IMR-90 (cell line): ENCODE results near the gene OR1F1. TPM values are rescaled to one million over a fixed set of nuclear protein-coding genes. Genes with fewer than 3 reads are reported as not detected.

Experiments used
- ATAC-seq: fragments of 200-7000 bp; cut with Tn5 transposase; 2 replicates; pipeline ENCODE4 v1.9.1; 2020; ENCODE audit warnings: low read depth, mild to moderate bottlenecking, moderate library complexity
- BruUV-seq: library from RNA; stranded (reverse); fragments of 400-500 nt; replicated peaks from 2 replicates; lab custom pipeline; 2021; lab: Mats Ljungman, UMichigan
- CTCF ChIA-PET: fragments of 300-600 bp; formaldehyde crosslinking; extraction: SDS; loops from one replicate; lab custom pipeline; 2021; ENCODE audit warnings: antibody characterized with exemption; lab: Yijun Ruan, JAX
- POLR2A ChIA-PET: fragments of 300-600 bp; sonication (Branson Sonifier 250); formaldehyde crosslinking; loops from one replicate; lab custom pipeline; 2022; ENCODE audit warnings: antibody characterized with exemption; ENCODE audit not compliant: unreplicated experiment; lab: Charles Lee
- DNase-seq: peaks from one replicate; pipeline ENCODE4 v3.0.0; 2013
- H2AFZ ChIP-seq: replicated peaks from 2 replicates; pipeline ENCODE3; 2013; ENCODE audit warnings: low read length, mild to moderate bottlenecking; ENCODE audit not compliant: poor library complexity
- H2AK5ac ChIP-seq: 2 replicates; pipeline ENCODE4 v1.6.1; 2013; ENCODE audit warnings: low read depth, low read length, inconsistent platforms
- H2AK9ac ChIP-seq: replicated peaks from 2 replicates; pipeline ENCODE3; 2013; ENCODE audit warnings: mild to moderate bottlenecking, low read depth, low read length, moderate library complexity; ENCODE audit not compliant: poor library complexity
- H2BK120ac ChIP-seq: 2 replicates; pipeline ENCODE4 v1.6.1; 2013; ENCODE audit warnings: low read depth, low read length, inconsistent platforms
- H2BK15ac ChIP-seq: 3 replicates; pipeline ENCODE4 v1.6.1; 2013; ENCODE audit warnings: low read depth, low read length, inconsistent platforms
- H2BK20ac ChIP-seq: 2 replicates; pipeline ENCODE4 v1.6.1; 2013; ENCODE audit warnings: low read depth, mild to moderate bottlenecking, inconsistent platforms, low read length, moderate library complexity
- H2BK5ac ChIP-seq: 2 replicates; pipeline ENCODE4 v1.6.1; 2013; ENCODE audit warnings: mild to moderate bottlenecking, low read depth, low read length, inconsistent platforms; ENCODE audit not compliant: poor library complexity, severe bottlenecking
- H3K14ac ChIP-seq: replicated peaks from 2 replicates; pipeline ENCODE4 v1.6.1; 2013; ENCODE audit warnings: low read depth, low read length, inconsistent platforms
- H3K18ac ChIP-seq: 2 replicates; pipeline ENCODE4 v1.6.1; 2013; ENCODE audit warnings: low read depth, low read length, control low read depth
- H3K23ac ChIP-seq: 2 replicates; pipeline ENCODE4 v1.6.1; 2013; ENCODE audit warnings: low read depth, low read length, inconsistent platforms
- H3K27ac ChIP-seq: 2 replicates; pipeline ENCODE4 v1.5.1; 2013; ENCODE audit warnings: mild to moderate bottlenecking, control low read depth, low read length; ENCODE audit not compliant: insufficient read depth
- H3K27me3 ChIP-seq: 2 replicates; pipeline ENCODE4 v1.6.1; 2013; ENCODE audit warnings: low read length; ENCODE audit not compliant: control insufficient read depth, insufficient read depth
- H3K36me3 ChIP-seq: 2 replicates; pipeline ENCODE4 v1.6.1; 2013; ENCODE audit warnings: low read length, mixed read lengths; ENCODE audit not compliant: control insufficient read depth, insufficient read depth
- H3K4ac ChIP-seq: 2 replicates; pipeline ENCODE4 v1.6.1; 2013; ENCODE audit warnings: low read depth, low read length, inconsistent platforms
- H3K4me1 ChIP-seq: 2 replicates; pipeline ENCODE4 v1.6.1; 2013; ENCODE audit warnings: low read length, mixed read lengths; ENCODE audit not compliant: control insufficient read depth, insufficient read depth
- H3K4me2 ChIP-seq: 2 replicates; pipeline ENCODE4 v1.6.1; 2013; ENCODE audit warnings: low read depth, mild to moderate bottlenecking, control low read depth, low read length, moderate library complexity
- H3K4me3 ChIP-seq: 2 replicates; pipeline ENCODE4 v1.5.1; 2013; ENCODE audit warnings: low read depth, mild to moderate bottlenecking, control low read depth, low read length, moderate library complexity; ENCODE audit not compliant: insufficient read depth
- H3K56ac ChIP-seq: 2 replicates; pipeline ENCODE4 v1.6.1; 2013; ENCODE audit warnings: low read length, inconsistent platforms; ENCODE audit not compliant: insufficient read depth; ENCODE audit errors: extremely low read depth
- H3K79me1 ChIP-seq, 2 experiments: 2 replicates each; pipeline ENCODE4 v1.6.1; 2013; ENCODE audit warnings: low read length in 2 of 2, inconsistent platforms in 1 of 2, low read depth in 1 of 2
- H3K9ac ChIP-seq: 2 replicates; pipeline ENCODE4 v1.6.1; 2013; ENCODE audit warnings: low read depth, low read length, control low read depth
- H3K9me1 ChIP-seq: 2 replicates; pipeline ENCODE4 v1.6.1; 2013; ENCODE audit warnings: low read length, inconsistent platforms; ENCODE audit not compliant: insufficient read depth
- H3K9me3 ChIP-seq: 2 replicates; pipeline ENCODE4 v1.6.1; 2013; ENCODE audit warnings: low read length; ENCODE audit not compliant: control insufficient read depth, insufficient read depth
- H4K20me1 ChIP-seq: 2 replicates; pipeline ENCODE4 v1.6.1; 2013; ENCODE audit warnings: low read length, inconsistent platforms; ENCODE audit not compliant: insufficient read depth
- H4K5ac ChIP-seq: 2 replicates; pipeline ENCODE4 v1.6.1; 2013; ENCODE audit warnings: mild to moderate bottlenecking, low read depth, low read length, control low read depth
- H4K8ac ChIP-seq, 2 experiments: 2 replicates each; pipeline ENCODE4 v1.6.1; 2013; ENCODE audit warnings: low read depth in 2 of 2, low read length in 2 of 2, control low read depth in 1 of 2, inconsistent platforms in 1 of 2
- H4K91ac ChIP-seq: 2 replicates; pipeline ENCODE4 v1.6.1; 2013; ENCODE audit warnings: low read depth, low read length, inconsistent platforms; ENCODE audit not compliant: insufficient read depth
- BHLHE40 ChIP-seq: fragments of 150-350 bp; IDR thresholded peaks from 2 replicates; pipeline ENCODE4 v1.6.1; 2016; ENCODE audit warnings: mild to moderate bottlenecking, low read depth, low read length
- CEBPB ChIP-seq: IDR thresholded peaks from 2 replicates; pipeline ENCODE4 v1.6.1; 2012; ENCODE audit warnings: low read depth, low read length, improper control_type of control experiment
- CHD1 ChIP-seq: IDR thresholded peaks from 2 replicates; pipeline ENCODE4 v1.6.1; 2012; ENCODE audit warnings: low read depth, low read length, improper control_type of control experiment
- FOS ChIP-seq: fragments of 150-350 bp; IDR thresholded peaks from 2 replicates; pipeline ENCODE4 v1.6.1; 2016; ENCODE audit warnings: low read depth, low read length
- MAFK ChIP-seq: IDR thresholded peaks from 2 replicates; pipeline ENCODE4 v1.6.1; 2012; ENCODE audit warnings: low read depth, low read length, improper control_type of control experiment
- MAZ ChIP-seq: IDR thresholded peaks from 2 replicates; pipeline ENCODE4 v1.6.1; 2012; ENCODE audit warnings: low read depth, mild to moderate bottlenecking, low read length, improper control_type of control experiment, moderate library complexity, borderline replicate concordance
- MXI1 ChIP-seq: IDR thresholded peaks from 2 replicates; pipeline ENCODE4 v1.6.1; 2012; ENCODE audit warnings: low read depth, mild to moderate bottlenecking, low read length, moderate library complexity, borderline replicate concordance
- NFE2L2 ChIP-seq: fragments of 150-350 bp; IDR thresholded peaks from 2 replicates; pipeline ENCODE4 v1.6.1; 2016; ENCODE audit warnings: low read depth, mild to moderate bottlenecking, low read length
- POLR2A ChIP-seq: IDR thresholded peaks from 2 replicates; pipeline ENCODE4 v1.6.1; 2012; ENCODE audit warnings: mild to moderate bottlenecking, low read depth, low read length
- RAD21 ChIP-seq: IDR thresholded peaks from 2 replicates; pipeline ENCODE4 v1.6.1; 2012; ENCODE audit warnings: low read length, improper control_type of control experiment
- RCOR1 ChIP-seq: IDR thresholded peaks from 2 replicates; pipeline ENCODE4 v1.6.1; 2012; ENCODE audit warnings: mild to moderate bottlenecking, low read length, improper control_type of control experiment; ENCODE audit not compliant: insufficient replicate concordance
- RFX5 ChIP-seq: IDR thresholded peaks from 2 replicates; pipeline ENCODE4 v1.8.0; 2012; ENCODE audit warnings: low read depth, mild to moderate bottlenecking, low read length, moderate library complexity
- SMC3 ChIP-seq: fragments of 150-350 bp; IDR thresholded peaks from 2 replicates; pipeline ENCODE4 v1.6.1; 2016; ENCODE audit warnings: low read depth, mild to moderate bottlenecking, antibody characterized with exemption, low read length, moderate library complexity
- USF2 ChIP-seq: fragments of 150-350 bp; IDR thresholded peaks from 2 replicates; pipeline ENCODE4 v1.6.1; 2017; ENCODE audit warnings: mild to moderate bottlenecking, antibody characterized with exemption, low read length, low read depth
- WGBS, 2 experiments: methylation state at CpG; one replicate each; pipeline versions ENCODE4 v1.1.5 to v1.1.7; 2013; ENCODE audit warnings: missing lambda C conversion rate in 2 of 2; ENCODE audit not compliant: insufficient read length in 1 of 2; ENCODE audit errors: extremely low coverage in 2 of 2; 5-methylcytosine and 5-hydroxymethylcytosine counted together
- dilution Hi-C: fragments of 300-500 bp; cut with HindIII; formaldehyde crosslinking; loops from one replicate; pipeline ENCODE4 v1.14.3; 2018; ENCODE audit warnings: low sequenced_read_pairs; ENCODE audit not compliant: unreplicated experiment
- in situ Hi-C: fragments of 300-500 bp; cut with MboI; formaldehyde crosslinking; loops from 3 replicates; pipeline ENCODE4 v1.14.3; 2019; ENCODE audit warnings: low sequenced_read_pairs, inconsistent platforms, mixed read lengths
- intact Hi-C: fragments of 100-400 bp; cut with micrococcal nuclease; formaldehyde crosslinking; loops from 2 replicates; pipeline ENCODE4 v1.10.0; 2022
- polyA plus RNA-seq, 3 experiments: library from polyadenylated mRNA; depleted of rRNA; stranded (reverse); fragments of >200 nt; gene quantifications; 2 replicates each; pipeline ENCODE4 v1.2.3, GENCODE V29; 2012; ENCODE audit warnings: low replicate concordance in 1 of 3
- total RNA-seq: library from RNA; depleted of rRNA; stranded (reverse); fragments of >200 nt; gene quantifications from 2 replicates; pipeline ENCODE4 v1.2.3, GENCODE V29; 2012
- TF ChIP-seq, protein P1 (sequence below): fragments of 150-350 bp; IDR thresholded peaks from 2 replicates; pipeline ENCODE4 v1.6.1; 2016; ENCODE audit warnings: low read depth, mild to moderate bottlenecking, low read length, moderate library complexity, borderline replicate concordance
- TF ChIP-seq, protein P2 (sequence below): conservative IDR thresholded peaks from 2 replicates; pipeline ENCODE4 v1.5.1; 2012; ENCODE audit warnings: mild to moderate bottlenecking, low read depth, low read length, improper control_type of control experiment

The OR1F1 gene
- total and polyA plus RNA-seq, 2 of the 4 experiments (the other 2 are of a cell fraction) = 0.12 TPM; not detected in 1

GRCh38 chr16:3179651-3180050, 8.4 kb upstream of the OR1F1 start:
- Histone ChIP-seq H3K23ac (no peak overlapping the region), H3K36me3 (no peaks in the 10 kb centered on the region), H2BK120ac (no peak overlapping the region), H2BK15ac (no peak overlapping the region), H3K4ac (no peak overlapping the region), H2AK5ac (no peak overlapping the region), H4K20me1 (no peaks in the 10 kb centered on the region; the same call in 1 of the 2 replicates), H3K9ac (no peak overlapping the region), H3K27me3 (peaks cover 38% of the 10 kb centered on the region), H2AFZ (no peak overlapping the region), H3K4me1 (peaks cover 2% of the 10 kb centered on the region; the same call in 1 of the 2 replicates), H3K4me2 (no peak overlapping the region), H3K4me3 (no peak overlapping the region), H3K9me1 (0 out of 2 replicates have a peak, but pooled peaks cover 2% of the 10 kb centered on the region), H2BK20ac (no peak overlapping the region), H3K9me3 (no peaks in the 10 kb centered on the region), H4K5ac (no peak overlapping the region), H4K8ac (no peak overlapping the region), H2BK5ac (no peak overlapping the region), H3K27ac (no peak overlapping the region), H3K14ac (no peak overlapping the region), H2AK9ac (no peak overlapping the region), H3K56ac (no peak overlapping the region), H3K18ac (no peak overlapping the region), H3K79me1 (no peaks in the 10 kb centered on the region), H4K91ac (no peak overlapping the region)
- CTCF ChIA-PET = no interaction called here
- DNase-seq (no peak), ATAC-seq (no peak)
- TF ChIP-seq MAFK (no peak), CHD1 (no peak), USF2 (no peak), MXI1 (no peak), FOS (no peak), BHLHE40 (no peak), RFX5 (no peak), RCOR1 (no peak), POLR2A (no peak), SMC3 (no peak), NFE2L2 (no peak), RAD21 (no peak), CEBPB (no peak), MAZ (no peak)
- TF ChIP-seq, protein P1, sequence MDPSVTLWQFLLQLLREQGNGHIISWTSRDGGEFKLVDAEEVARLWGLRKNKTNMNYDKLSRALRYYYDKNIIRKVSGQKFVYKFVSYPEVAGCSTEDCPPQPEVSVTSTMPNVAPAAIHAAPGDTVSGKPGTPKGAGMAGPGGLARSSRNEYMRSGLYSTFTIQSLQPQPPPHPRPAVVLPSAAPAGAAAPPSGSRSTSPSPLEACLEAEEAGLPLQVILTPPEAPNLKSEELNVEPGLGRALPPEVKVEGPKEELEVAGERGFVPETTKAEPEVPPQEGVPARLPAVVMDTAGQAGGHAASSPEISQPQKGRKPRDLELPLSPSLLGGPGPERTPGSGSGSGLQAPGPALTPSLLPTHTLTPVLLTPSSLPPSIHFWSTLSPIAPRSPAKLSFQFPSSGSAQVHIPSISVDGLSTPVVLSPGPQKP = no peak
- TF ChIP-seq, protein P2, sequence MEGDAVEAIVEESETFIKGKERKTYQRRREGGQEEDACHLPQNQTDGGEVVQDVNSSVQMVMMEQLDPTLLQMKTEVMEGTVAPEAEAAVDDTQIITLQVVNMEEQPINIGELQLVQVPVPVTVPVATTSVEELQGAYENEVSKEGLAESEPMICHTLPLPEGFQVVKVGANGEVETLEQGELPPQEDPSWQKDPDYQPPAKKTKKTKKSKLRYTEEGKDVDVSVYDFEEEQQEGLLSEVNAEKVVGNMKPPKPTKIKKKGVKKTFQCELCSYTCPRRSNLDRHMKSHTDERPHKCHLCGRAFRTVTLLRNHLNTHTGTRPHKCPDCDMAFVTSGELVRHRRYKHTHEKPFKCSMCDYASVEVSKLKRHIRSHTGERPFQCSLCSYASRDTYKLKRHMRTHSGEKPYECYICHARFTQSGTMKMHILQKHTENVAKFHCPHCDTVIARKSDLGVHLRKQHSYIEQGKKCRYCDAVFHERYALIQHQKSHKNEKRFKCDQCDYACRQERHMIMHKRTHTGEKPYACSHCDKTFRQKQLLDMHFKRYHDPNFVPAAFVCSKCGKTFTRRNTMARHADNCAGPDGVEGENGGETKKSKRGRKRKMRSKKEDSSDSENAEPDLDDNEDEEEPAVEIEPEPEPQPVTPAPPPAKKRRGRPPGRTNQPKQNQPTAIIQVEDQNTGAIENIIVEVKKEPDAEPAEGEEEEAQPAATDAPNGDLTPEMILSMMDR = no peak
- BruUV-seq = no TSS peak
- no CpG with 5 or more reads among the region's 8 CpGs for WGBS, 2 experiments
- POLR2A ChIA-PET = no interaction called here
- intact Hi-C loops = no loop called here
- dilution Hi-C loops = no loop called here
- in situ Hi-C loops = no loop called here
